HepG2 (cell line): ENCODE data around the gene XPR1. TPM values are rescaled to one million over a fixed set of nuclear protein-coding genes. Genes with fewer than 3 reads are reported as not detected.

Experiments
- ATF7 ChIP-seq, 2 experiments: fragments of 450-650 bp in 1 of 2; sonication (generic) in 1 of 2; formaldehyde crosslinking in 1 of 2; IDR thresholded peaks; 2 replicates each; pipeline versions ENCODE4 v1.4.0 to v1.6.1; 2016 to 2020; ENCODE audit warnings: antibody characterized with exemption in 1 of 2, mild to moderate bottlenecking in 1 of 2, missing genetic modification reagents in 1 of 2
- CENPX ChIP-seq: sonication (generic); formaldehyde crosslinking; IDR thresholded peaks from 2 replicates; pipeline ENCODE4 v1.9.0; 2021; ENCODE audit warnings: mild to moderate bottlenecking, missing genetic modification reagents, moderate library complexity
- ETS1 ChIP-seq: sonication (generic); formaldehyde crosslinking; IDR thresholded peaks from 2 replicates; pipeline ENCODE4 v1.4.0; 2020; ENCODE audit warnings: missing genetic modification reagents
- HHEX ChIP-seq: IDR thresholded peaks from 2 replicates; pipeline ENCODE4 v1.6.1; 2016; ENCODE audit warnings: control low read depth
- HNRNPK ChIP-seq: fragments of 200-400 bp; formaldehyde crosslinking; IDR thresholded peaks from 2 replicates; pipeline ENCODE4 v1.6.1; 2018; ENCODE audit warnings: low read length, low read depth, moderate library complexity, mild to moderate bottlenecking; ENCODE audit not compliant: poor library complexity, severe bottlenecking
- MTERF4 ChIP-seq: sonication (generic); formaldehyde crosslinking; IDR thresholded peaks from 2 replicates; pipeline ENCODE4 v1.8.0; 2023; ENCODE audit warnings: mild to moderate bottlenecking, missing genetic modification reagents
- PCBP1 ChIP-seq: fragments of 200-400 bp; formaldehyde crosslinking; IDR thresholded peaks from 2 replicates; pipeline ENCODE4 v1.6.1; 2017; ENCODE audit warnings: mild to moderate bottlenecking, low read depth, low read length, borderline replicate concordance
- PHB2 ChIP-seq: fragments of 450-650 bp; IDR thresholded peaks from 2 replicates; pipeline ENCODE4 v1.6.1; 2018; ENCODE audit not compliant: partially characterized antibody
- PRDM15 ChIP-seq: sonication (generic); formaldehyde crosslinking; IDR thresholded peaks from 2 replicates; pipeline ENCODE4 v1.4.0; 2020; ENCODE audit warnings: missing genetic modification reagents
- RBM39 ChIP-seq: fragments of 200-400 bp; formaldehyde crosslinking; IDR thresholded peaks from one replicate; pipeline ENCODE4 v1.6.1; 2018; ENCODE audit warnings: antibody characterized with exemption, mild to moderate bottlenecking, low read depth, low read length; ENCODE audit not compliant: poor library complexity, severe bottlenecking
- SNAI1 ChIP-seq: sonication (generic); formaldehyde crosslinking; IDR thresholded peaks from 2 replicates; pipeline ENCODE4 v1.5.0; 2020; ENCODE audit warnings: mild to moderate bottlenecking, missing genetic modification reagents, borderline replicate concordance
- SUZ12 ChIP-seq: fragments of 150-350 bp; IDR thresholded peaks from 2 replicates; pipeline ENCODE4 v1.6.1; 2014; ENCODE audit warnings: low read depth, low read length
- TBX2 ChIP-seq: sonication (generic); formaldehyde crosslinking; IDR thresholded peaks from 2 replicates; pipeline ENCODE4 v1.5.0; 2020; ENCODE audit warnings: missing genetic modification reagents, mild to moderate bottlenecking, borderline replicate concordance
- TCF12 ChIP-seq, 2 experiments: fragments of 450-650 bp in 1 of 2; sonication (generic) in 1 of 2; formaldehyde crosslinking in 1 of 2; IDR thresholded peaks; 2 replicates each; pipeline versions ENCODE4 v1.6.1 to v1.8.0; 2017 to 2022; ENCODE audit warnings: antibody characterized with exemption in 1 of 2, mild to moderate bottlenecking in 1 of 2, missing genetic modification reagents in 1 of 2, moderate library complexity in 1 of 2
- ZBTB39 ChIP-seq: sonication (generic); formaldehyde crosslinking; IDR thresholded peaks from 2 replicates; pipeline ENCODE4 v1.5.0; 2020; ENCODE audit warnings: missing genetic modification reagents
- ZFYVE20 ChIP-seq: sonication (generic); formaldehyde crosslinking; IDR thresholded peaks from 2 replicates; pipeline ENCODE4 v1.8.0; 2023; ENCODE audit warnings: low read depth, mild to moderate bottlenecking, moderate library complexity, missing genetic modification reagents, borderline replicate concordance
- polyA plus RNA-seq, 8 experiments: library from polyadenylated mRNA; depleted of rRNA in 3 of 8; stranded (reverse) in 7 of 8; unstranded in 1 of 8; fragments of >200 nt; fragmentation: Illumina TruSeq in 4 of 8; extraction: Trizol in 4 of 8; gene quantifications; 2 replicates each; pipeline versions ENCODE4 v1.2.1 to v1.2.3, GENCODE V29; 2011 to 2016; ENCODE audit warnings: low read depth in 4 of 8, missing spikeins in 1 of 8, mixed read lengths in 1 of 8; ENCODE audit not compliant: insufficient read depth in 1 of 8
- total RNA-seq, 5 experiments: library from RNA; depleted of rRNA; stranded (reverse); fragments of >200 nt; fragmentation: Illumina TruSeq; extraction: Trizol; gene quantifications; 2 replicates each; pipeline ENCODE4 v1.2.3, GENCODE V29; 2016; ENCODE audit warnings: low read depth in 1 of 5
- TF ChIP-seq, protein P1 (sequence below): sonication (generic); formaldehyde crosslinking; IDR thresholded peaks from 2 replicates; pipeline ENCODE4; 2020; ENCODE audit warnings: missing genetic modification reagents, mild to moderate bottlenecking, borderline replicate concordance

XPR1 gene
- total and polyA plus RNA-seq, 2 of the 13 experiments (the other 11 are each of a cell fraction or from before 2014, with no cell fraction given): 22.3 to 23.6 TPM

DNA sequence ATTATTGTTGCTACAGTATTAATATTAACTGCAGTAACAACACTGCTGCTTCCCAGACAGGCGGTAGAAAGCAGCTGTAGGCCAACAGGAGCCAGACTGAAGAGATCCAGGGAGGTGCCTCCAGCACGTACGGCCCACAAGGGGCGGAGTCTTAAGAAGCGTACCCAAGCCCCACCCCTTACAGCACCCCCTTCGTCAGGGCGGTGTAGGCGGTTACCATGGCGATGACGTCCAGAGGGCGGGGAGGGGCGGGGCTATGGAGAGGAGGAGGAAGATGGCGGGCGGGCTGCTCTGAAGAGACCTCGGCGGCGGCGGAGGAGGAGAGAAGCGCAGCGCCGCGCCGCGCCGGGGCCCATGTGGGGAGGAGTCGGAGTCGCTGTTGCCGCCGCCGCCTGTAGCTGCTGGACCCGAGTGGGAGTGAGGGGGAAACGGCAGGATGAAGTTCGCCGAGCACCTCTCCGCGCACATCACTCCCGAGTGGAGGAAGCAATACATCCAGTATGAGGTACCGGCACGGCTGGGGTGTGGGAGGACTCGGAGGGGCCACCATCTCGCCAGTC is at the start of gene XPR1 (continued):
- no peak for TF ChIP-seq PRDM15 (CRISPR knock-in tag)
- TF ChIP-seq, protein P1, sequence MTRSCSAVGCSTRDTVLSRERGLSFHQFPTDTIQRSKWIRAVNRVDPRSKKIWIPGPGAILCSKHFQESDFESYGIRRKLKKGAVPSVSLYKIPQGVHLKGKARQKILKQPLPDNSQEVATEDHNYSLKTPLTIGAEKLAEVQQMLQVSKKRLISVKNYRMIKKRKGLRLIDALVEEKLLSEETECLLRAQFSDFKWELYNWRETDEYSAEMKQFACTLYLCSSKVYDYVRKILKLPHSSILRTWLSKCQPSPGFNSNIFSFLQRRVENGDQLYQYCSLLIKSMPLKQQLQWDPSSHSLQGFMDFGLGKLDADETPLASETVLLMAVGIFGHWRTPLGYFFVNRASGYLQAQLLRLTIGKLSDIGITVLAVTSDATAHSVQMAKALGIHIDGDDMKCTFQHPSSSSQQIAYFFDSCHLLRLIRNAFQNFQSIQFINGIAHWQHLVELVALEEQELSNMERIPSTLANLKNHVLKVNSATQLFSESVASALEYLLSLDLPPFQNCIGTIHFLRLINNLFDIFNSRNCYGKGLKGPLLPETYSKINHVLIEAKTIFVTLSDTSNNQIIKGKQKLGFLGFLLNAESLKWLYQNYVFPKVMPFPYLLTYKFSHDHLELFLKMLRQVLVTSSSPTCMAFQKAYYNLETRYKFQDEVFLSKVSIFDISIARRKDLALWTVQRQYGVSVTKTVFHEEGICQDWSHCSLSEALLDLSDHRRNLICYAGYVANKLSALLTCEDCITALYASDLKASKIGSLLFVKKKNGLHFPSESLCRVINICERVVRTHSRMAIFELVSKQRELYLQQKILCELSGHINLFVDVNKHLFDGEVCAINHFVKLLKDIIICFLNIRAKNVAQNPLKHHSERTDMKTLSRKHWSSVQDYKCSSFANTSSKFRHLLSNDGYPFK (CRISPR knock-in tag): no peak
- TF ChIP-seq CENPX (CRISPR knock-in tag): no peak
- TF ChIP-seq PCBP1: no peak
- TF ChIP-seq ATF7 (IDR thresholded peaks at IDR 0.05): no peak
- TF ChIP-seq ATF7 (CRISPR knock-in tag; IDR thresholded peaks at IDR 0.05): 0 out of 2 replicates have a peak, but pooled peaks have one; percentile 50
- no peak for TF ChIP-seq ETS1 (CRISPR knock-in tag)
- no peak for TF ChIP-seq ZBTB39 (CRISPR knock-in tag)
- no peak for TF ChIP-seq HHEX (CRISPR knock-in tag)
- no peak for TF ChIP-seq SNAI1 (CRISPR knock-in tag)
- TF ChIP-seq HNRNPK: no peak
- peak; percentile 56; the same call in 1 of the 2 replicates for TF ChIP-seq MTERF4 (CRISPR knock-in tag)
- no peak for TF ChIP-seq TCF12 (IDR thresholded peaks at IDR 0.05)
- no peak for TF ChIP-seq TCF12 (CRISPR knock-in tag; IDR thresholded peaks at IDR 0.05)
- TF ChIP-seq ZFYVE20 (CRISPR knock-in tag): no peak
- peak; percentile 83 for TF ChIP-seq RBM39
- TF ChIP-seq SUZ12: no peak
- no peak for TF ChIP-seq PHB2
- no peak; the same call in 1 of the 2 replicates for TF ChIP-seq TBX2 (CRISPR knock-in tag)
